Adrenal gland (tissue), 5 donors: Measurements from ENCODE around the gene GRID1.

Experiments
- CTCF ChIP-seq, 6 experiments: fragments of 450-650 bp in 4 of 6; fragments of 200-600 bp in 2 of 6; sonication (generic) in 1 of 6; IDR thresholded peaks; 1 replicate in 5 of 6; 2 replicates in 1 of 6; pipeline versions ENCODE4 v1.5.1 to v1.8.0; 2016 to 2021; ENCODE audit warnings: antibody characterized with exemption in 6 of 6, mild to moderate bottlenecking in 2 of 6, moderate library complexity in 1 of 6
- POLR2A ChIP-seq, 2 donors: fragments of 450-650 bp; IDR thresholded peaks; one replicate each; pipeline ENCODE4 v1.6.1; 2017; ENCODE audit warnings: antibody characterized with exemption in 2 of 2, mild to moderate bottlenecking in 2 of 2, moderate library complexity in 1 of 2
- donor health status: DM: no; HTN: no; CAD: no.

GRCh38 chr10:85604136-85604725 is 762.4 kb downstream of the GRID1 start:
- TF ChIP-seq CTCF (IDR thresholded peaks at IDR 0.05): no peak
- no peak for TF ChIP-seq POLR2A (IDR thresholded peaks at IDR 0.05)
